Suppressor macrophage treated with lipopolysaccharide for 1 hour (primary cell): ENCODE results near the gene TRMT2B.
A peak's percentile ranks its signal among the peaks of the same experiment; 100 is the strongest.
"Not testable (repeated sequence)": the region's sequence is repeated elsewhere in the genome, so short reads cannot be mapped to it uniquely, and the experiment has no call there.

Experiments used
- DNase-seq, 3 donors: peaks; one replicate each; pipeline ENCODE4 v3.0.0-alpha.2; 2020 to 2022

The TRMT2B gene

DNA sequence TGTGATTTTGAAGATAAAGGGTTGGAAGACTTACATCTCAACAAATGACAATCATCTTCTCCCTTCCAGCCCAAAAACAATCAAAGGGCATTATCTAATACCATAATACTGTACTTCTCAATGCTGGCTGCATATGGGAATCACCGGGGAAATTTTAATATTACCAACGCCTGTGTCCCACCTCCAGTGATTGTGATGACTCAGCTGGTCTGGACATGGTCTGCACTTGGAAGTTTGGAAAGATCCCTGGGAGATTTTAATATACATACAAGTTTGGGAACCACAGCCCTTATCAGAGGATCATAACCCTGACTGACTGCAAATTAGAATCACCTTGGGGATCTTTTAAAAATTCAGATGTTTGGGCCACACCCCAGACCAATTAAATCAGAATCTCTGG lies 52.5 kb downstream of the TRMT2B start:
- peak in 2 of 3 donors; percentile 0 to 8 for DNase-seq

DNA sequence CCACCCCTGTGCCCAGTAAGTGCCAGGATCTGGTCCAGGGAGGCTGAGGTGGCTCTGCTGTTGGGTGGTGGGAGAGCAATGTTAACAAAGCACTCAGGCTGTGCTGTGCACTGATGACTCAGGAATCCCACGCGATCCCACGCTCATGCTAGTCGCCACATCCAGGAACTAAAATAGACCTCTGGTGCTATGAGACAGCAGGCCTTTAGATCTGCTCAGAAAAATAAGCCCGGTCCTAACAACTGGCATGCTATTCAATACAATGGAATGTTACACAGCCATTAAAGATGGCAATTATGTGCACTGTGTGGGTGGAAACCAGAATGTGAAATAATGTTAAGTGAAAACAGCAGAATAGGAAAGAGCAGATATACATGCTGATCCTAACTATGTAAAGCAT lies 56.4 kb downstream of the TRMT2B start:
- DNase-seq: peak; percentile 12 to 23 (median 16)

DNA sequence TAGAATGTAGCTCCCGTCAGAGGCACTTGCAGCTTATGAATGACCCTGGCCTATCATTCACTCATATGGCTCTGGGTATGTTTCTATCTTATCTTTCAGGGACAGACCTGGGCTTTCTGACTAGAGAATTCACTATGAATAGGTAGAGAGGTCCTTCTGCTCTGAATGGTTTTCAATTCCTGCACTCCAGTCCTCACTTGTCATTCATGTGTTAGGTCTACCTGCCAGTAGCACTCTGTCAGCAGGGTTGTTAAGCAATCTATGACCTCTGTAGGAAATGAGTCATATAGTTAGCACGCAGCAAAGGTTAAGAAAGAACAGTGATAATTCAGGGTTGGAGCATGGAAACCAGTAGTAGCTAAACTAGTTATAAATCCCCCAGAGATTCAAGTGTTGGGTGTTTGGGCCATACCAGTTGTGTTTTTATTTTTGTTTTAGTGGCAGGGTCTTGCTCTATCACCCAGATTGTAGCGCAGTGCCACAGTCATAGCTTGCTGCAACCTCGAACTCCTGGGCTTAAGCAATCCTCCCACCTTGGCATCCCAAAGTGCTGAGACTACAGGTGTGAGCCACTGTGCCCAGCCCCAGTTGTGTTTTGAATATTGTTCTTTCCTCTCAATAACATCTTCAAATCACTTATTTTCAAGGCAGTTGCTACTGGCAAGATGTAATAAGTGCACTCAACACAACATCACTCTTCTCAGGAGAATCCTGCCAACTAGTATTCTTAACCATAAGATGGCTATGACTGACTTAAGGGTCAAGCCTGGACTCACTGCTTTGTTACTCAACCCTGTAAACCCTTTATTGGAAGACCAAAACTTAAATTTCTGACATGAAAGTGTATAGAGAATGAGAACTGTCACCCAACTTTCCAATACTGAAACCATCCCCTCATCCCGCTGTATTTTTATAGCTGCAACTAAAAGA lies 57.3 kb downstream of the TRMT2B start:
- no peak for DNase-seq

DNA sequence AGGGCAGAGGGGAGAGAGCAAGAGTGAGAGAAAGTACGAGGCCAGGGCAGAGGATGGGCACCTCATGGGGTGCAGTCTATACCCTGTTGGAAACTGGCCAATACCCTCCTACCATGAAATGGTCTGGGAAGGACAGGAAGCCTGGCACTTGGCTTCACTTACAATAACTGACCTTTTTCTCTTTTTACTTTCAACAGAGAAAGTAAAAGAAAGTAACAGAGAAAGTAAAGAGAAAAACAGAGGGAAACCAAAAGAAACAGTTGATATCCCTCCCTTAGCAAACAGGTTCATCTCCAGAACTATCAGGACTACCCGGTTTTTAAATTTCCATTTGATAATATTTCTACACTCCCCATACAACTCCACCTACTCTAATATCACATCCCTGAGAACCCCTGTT lies 61.8 kb downstream of the TRMT2B start:
- DNase-seq: no peak

DNA sequence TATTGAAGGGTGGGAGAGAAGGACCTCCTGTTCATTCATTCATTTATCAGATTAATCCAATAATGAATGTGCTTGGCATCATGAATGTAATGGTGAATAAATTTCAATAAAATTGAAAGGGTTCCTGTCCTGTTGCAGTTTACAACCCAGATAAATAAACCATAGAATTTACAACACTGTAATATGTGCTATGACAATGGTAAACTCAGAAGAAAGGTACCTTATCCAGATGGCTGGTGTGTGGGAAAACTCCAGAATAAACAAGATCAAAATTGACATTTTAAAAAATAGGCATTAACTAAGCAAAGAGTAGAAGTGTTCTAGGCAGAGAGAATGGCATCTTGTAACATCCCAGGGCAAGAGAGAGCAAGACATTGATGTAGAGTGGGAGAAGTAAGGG lies 67.1 kb downstream of the TRMT2B start:
- DNase-seq: no peak

DNA sequence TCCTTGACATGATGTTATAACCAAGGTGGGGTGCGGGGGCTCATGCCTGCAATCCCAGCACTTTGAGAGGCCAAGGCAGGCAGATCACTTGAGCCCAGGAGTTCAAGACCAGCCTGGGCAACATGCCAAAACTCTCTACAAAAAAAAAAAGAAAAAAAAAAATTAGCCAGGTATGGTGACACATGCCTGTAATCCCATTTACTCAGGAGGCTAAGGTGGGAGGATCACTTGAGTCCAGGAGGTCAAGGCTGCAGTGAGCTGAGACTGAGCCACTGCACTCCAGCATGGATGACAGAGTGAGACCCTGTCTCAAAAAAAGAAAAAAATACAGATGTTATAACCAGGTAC lies 70.4 kb downstream of the TRMT2B start:
- not testable (repeated sequence) for DNase-seq

DNA sequence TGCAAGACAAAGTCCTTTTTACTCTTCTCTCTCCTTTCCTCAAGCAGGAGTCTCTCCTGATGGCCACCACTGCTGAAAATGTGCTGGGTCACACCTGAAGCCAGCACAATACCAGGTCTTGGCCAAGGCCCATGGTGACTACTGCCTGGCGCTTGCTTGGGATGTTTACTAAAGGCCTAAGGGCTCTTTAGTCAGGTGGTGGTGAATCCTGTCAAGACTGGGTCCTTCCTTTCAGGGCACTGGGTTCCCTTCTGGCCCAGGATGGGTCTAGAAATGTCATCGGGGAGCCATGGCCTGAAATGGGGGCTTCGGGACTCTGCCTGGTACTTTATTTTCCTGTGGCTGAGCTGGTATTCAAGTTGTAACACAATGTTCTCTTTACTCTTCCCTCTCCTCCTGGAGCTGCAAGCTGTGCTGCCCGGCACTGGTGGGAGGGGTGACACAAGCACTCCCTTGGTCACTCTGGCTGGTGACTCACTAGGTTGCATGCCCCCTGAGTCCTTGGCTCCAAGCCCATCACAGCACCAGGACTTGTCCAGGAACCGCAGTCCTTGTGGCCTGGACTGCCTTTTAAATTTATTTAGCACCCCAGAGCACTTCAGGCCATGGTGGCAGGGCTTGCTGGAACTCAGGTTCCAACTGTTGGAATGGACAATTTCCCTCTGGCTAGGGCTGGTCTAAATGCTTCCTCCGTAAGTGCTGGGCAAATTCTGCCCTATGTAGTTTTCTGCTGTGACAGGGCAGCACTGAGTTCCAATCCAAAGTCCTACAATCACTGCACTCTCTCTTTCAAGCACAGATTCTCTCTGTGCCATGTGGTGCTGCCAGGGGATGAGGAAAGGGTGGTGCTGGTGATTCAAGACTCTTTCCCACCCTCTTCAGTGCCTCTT lies 71.1 kb downstream of the TRMT2B start:
- DNase-seq: peak in 1 of 3 donors; percentile 6

DNA sequence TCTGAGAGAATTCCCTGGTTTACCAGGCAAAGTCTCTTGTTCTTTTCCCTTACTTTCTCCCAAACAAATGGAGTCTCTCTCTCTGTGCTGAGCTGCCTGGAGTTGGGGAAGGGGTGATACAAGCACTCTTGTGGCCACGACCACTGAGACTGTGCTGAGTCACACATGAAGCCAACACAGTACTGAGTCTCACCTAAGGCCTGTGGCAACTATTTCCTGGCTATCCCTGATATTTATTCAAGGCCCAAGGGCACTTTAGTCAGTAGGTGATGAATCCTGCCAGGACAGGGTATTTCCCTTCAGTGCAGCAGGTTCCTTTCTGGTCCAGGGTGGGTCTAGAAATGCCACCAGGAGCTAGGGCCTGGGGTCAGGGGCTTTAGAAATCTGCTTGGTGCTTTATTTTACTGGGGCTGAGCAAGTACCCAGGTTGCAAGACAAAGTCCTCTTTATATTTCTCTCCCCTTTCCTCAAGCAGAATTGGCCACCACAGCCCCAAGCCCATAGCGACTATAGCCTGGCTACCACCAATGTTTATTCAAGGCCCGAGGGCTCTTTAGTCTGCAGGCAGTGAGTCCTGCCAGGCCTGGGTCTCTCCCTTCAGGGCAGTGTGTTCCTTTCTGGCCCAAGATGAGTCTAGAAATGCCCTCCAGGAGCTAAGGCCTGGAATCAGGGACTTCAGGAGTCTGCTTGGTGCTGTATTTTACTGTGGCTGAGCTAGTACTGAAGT lies 71.9 kb downstream of the TRMT2B start:
- no peak for DNase-seq

DNA sequence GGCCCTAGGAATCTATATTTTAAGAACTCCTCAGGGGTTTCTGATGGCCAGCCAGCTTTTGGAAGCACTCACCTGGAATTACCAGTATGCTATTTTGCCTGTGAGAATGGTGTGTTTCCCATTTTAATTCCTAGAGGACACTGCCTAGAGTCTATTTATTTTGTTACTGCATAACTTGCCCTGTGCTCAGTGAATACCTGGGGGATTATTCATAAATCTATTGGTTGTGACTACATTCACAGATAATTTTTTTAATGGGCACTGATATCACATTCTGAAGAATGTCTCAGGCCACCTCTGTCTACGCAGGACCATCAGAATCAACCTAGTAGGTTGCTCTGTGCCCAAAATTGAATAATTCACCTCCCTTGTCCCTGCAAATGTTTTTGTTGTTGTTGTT lies 75.7 kb downstream of the TRMT2B start:
- DNase-seq: no peak

DNA sequence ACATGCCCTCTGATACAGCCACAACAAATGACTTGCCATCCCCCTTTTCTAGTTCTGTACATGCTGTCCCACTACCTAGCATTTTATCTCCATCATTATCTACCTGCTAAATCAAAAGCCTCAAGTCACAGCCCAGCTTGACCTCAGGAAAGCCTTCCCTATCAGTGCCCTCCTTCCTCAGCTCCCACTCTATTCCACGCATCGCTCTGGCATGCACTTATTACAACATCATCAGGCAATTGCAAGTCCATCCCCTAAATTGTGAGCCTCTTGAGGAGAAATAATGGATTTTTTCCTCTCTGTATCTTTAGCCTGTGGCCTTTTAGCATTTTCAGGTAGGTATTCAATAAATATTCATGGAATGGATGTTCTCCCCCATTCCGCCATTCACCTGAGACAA lies 76.7 kb downstream of the TRMT2B start:
- no peak for DNase-seq

DNA sequence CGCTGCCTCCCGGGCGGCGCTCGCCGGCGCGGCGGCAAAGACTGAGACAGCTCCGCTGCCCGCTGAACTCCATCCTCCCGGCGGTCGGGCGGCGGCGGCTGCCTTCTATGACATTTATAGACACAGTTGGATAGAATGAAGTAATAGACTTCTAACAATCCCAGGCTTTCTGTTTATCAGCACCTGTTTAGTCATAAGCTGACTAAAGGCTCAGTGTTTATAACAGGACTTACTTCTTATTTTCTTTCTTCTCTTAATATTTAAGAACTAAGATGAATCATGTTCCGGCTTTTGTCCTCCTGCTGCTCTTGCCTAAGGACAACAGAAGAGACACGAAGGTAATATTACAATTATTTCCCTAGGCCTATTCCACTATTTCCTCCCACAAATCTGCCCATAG lies 78.5 kb downstream of the TRMT2B start:
- no peak for DNase-seq

DNA sequence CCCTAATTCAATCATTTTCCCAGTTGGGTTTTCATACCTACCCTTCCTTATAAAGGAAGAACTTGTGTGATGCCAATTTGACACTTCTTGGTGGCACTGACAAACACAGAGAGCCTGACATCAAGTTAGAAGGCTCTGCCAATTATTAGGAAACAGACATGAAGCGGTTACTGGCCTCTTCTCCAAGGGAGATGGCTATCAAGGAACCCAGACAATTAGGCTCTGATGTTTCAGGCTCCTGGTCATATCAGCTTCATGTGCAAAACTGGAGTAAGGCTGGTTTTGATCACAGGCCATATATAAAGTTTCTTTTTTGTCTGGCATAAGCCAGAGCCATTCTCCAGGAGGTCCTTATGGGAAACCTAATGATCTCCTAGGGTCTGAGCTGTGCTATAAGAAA lies 82.0 kb downstream of the TRMT2B start:
- DNase-seq: no peak

DNA sequence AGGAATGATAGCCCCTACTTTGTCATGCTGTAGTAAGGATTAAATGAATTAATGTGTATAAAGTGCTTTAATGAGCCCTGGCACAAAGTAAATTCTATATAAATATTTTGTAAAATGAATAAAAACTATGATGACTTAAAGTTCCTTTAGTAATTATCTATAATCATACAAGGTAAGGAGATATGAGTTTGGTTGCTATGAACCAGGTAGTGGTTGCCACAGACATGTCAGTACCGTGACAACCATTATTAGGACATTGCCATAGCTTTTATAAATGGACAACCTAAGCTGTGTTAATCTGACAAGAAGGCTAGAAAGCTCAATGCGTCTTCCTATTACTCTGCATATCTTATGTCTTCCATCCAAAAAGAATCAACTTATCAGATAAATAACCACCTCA lies 82.5 kb downstream of the TRMT2B start, which contains the start of gene ARL13A:
Gene ARL13A, plus strand, starts transcription at position 301 of the 400 bp plus-strand sequence. CDS start 3,982 bp downstream, outside the sequence.
- no peak for DNase-seq

DNA sequence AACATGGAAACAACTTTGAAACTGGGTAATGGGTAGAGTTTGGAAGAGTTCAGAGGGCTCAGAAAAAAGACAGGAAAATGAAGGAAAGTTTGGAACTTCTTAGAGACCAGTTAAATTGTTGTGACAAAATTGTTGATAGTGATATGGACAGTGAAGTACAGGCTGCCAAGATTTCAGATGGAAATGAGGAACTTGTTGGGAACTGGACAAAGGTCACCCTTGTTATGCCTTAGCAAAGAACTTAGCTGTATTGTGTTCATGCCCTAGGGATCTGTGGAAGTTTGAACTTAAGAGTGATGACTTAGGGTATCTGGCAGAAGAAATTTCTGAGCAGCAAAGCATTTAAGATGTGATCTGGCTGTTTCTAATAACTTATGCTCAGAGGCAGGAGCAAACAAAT lies 87.5 kb downstream of the TRMT2B start:
- DNase-seq: peak in 1 of 3 donors; percentile 0

DNA sequence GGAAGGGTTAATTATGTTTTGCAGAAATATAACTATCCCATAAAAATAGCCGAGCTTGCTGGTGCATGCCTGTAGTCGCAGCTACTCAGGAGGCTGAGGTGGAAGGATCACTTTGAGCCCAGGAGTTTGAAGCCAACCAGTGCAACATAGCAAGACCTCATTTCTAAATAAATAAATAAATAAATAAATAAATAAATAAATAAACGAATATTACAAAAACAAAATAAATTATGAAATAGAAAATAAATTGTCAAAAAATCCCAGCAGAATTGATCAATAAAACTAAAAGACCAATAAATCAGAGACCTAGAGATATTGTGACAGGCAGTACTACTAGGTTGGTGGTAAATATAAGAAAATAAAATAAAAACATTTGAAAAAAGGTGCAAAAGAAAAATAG lies 89.1 kb downstream of the TRMT2B start:
- no peak for DNase-seq
